A549 (cell line): ENCODE measurements around the gene GPR32. TPM values are rescaled to one million over a fixed set of nuclear protein-coding genes. Genes with fewer than 3 reads are reported as not detected.

Source experiments
- ATAC-seq, 2 experiments: fragments of 200-7000 bp in 1 of 2; fragments of >200 bp in 1 of 2; cut with Nextera tagmentation in 1 of 2; cut with Tn5 transposase in 1 of 2; 3 replicates each; pipeline versions ENCODE4 v1.8.0 to v1.9.1; 2018 to 2020; ENCODE audit warnings: mild to moderate bottlenecking in 1 of 2, moderate library complexity in 1 of 2
- CTCF ChIA-PET: fragments of 300-600 bp; sonication (Branson Sonifier 250); formaldehyde crosslinking; extraction: SDS; loops from one replicate; lab custom pipeline; 2021; ENCODE audit warnings: antibody characterized with exemption, inconsistent platforms; lab: Yijun Ruan, JAX
- POLR2A ChIA-PET: fragments of 350-600 bp; formaldehyde crosslinking; extraction: SDS; loops from one replicate; lab custom pipeline; 2021; ENCODE audit warnings: antibody characterized with exemption, inconsistent platforms; lab: Yijun Ruan, JAX
- DNase-seq, 2 experiments: peaks; one replicate each; pipeline versions ENCODE4 v3.0.0 to v3.0.0-alpha.2; 2011 to 2016; ENCODE audit warnings: low read depth in 1 of 2, low spot score in 1 of 2
- FAIRE-seq: peaks from 2 replicates; lab custom pipeline; 2011; peaks lifted over from hg19 to GRCh38; lab: Jason Lieb, UNC
- H3K27ac ChIP-seq, 2 experiments: fragments of >200 bp; sonication (Bioruptor Twin); formaldehyde crosslinking; 3 replicates each; pipeline ENCODE4 v1.5.1; 2016 to 2017
- H3K4me1 ChIP-seq: fragments of >200 bp; sonication (Bioruptor Twin); formaldehyde crosslinking; 3 replicates; pipeline ENCODE4 v1.6.1; 2016
- H3K4me2 ChIP-seq: fragments of >200 bp; sonication (Bioruptor Twin); formaldehyde crosslinking; 3 replicates; pipeline ENCODE4 v1.6.1; 2016
- H3K4me3 ChIP-seq: fragments of >200 bp; sonication (Bioruptor Twin); formaldehyde crosslinking; 3 replicates; pipeline ENCODE4 v1.5.1; 2016
- H3K9me3 ChIP-seq: fragments of >200 bp; sonication (Bioruptor Twin); formaldehyde crosslinking; 3 replicates; pipeline ENCODE4 v1.6.1; 2016
- BCL3 ChIP-seq: fragments of >200 bp; sonication (Bioruptor Twin); formaldehyde crosslinking; IDR thresholded peaks from 3 replicates; pipeline ENCODE4 v1.6.1; 2016
- BHLHE40 ChIP-seq: IDR thresholded peaks from 2 replicates; pipeline ENCODE4 v1.6.1; 2012; ENCODE audit warnings: low read depth, low read length, inconsistent platforms
- CBX8 ChIP-seq: fragments of 200-600 bp; sonication (generic); IDR thresholded peaks from 2 replicates; pipeline ENCODE4 v1.6.1; 2016
- CHD2 ChIP-seq: fragments of 150-350 bp; IDR thresholded peaks from 2 replicates; pipeline ENCODE4 v1.6.1; 2014; ENCODE audit warnings: low read length; ENCODE audit not compliant: partially characterized antibody
- EHMT2 ChIP-seq: fragments of 200-600 bp; sonication (generic); IDR thresholded peaks from 2 replicates; pipeline ENCODE4 v1.6.1; 2016; ENCODE audit warnings: antibody characterized with exemption, low read depth, mild to moderate bottlenecking, moderate library complexity
- ESRRA ChIP-seq: fragments of 150-350 bp; IDR thresholded peaks from 2 replicates; pipeline ENCODE4 v1.6.1; 2014; ENCODE audit warnings: mild to moderate bottlenecking, low read length, borderline replicate concordance
- MAX ChIP-seq: IDR thresholded peaks from 2 replicates; pipeline ENCODE4 v1.6.1; 2012
- PHF8 ChIP-seq: fragments of 200-600 bp; sonication (generic); IDR thresholded peaks from 2 replicates; pipeline ENCODE4 v1.6.1; 2016; ENCODE audit warnings: low read depth, mild to moderate bottlenecking, antibody characterized with exemption, moderate library complexity, borderline replicate concordance
- POLR2AphosphoS2 ChIP-seq: conservative IDR thresholded peaks from 2 replicates; pipeline ENCODE4 v1.6.1; 2012; ENCODE audit warnings: low read length, improper control_type of control experiment, inconsistent platforms
- RCOR1 ChIP-seq: fragments of 150-350 bp; IDR thresholded peaks from 2 replicates; pipeline ENCODE4 v1.6.1; 2014; ENCODE audit warnings: antibody characterized with exemption, low read length, low read depth
- RNF2 ChIP-seq: fragments of 200-600 bp; sonication (generic); IDR thresholded peaks from 2 replicates; pipeline ENCODE4 v1.6.1; 2016; ENCODE audit warnings: low read depth, mild to moderate bottlenecking, antibody characterized with exemption, moderate library complexity, borderline replicate concordance
- SMC3 ChIP-seq: fragments of >200 bp; sonication (Bioruptor Twin); formaldehyde crosslinking; IDR thresholded peaks from 3 replicates; pipeline ENCODE4 v1.6.1; 2018; ENCODE audit warnings: inconsistent platforms
- SREBF2 ChIP-seq: fragments of 450-650 bp; IDR thresholded peaks from 2 replicates; pipeline ENCODE4 v1.6.1; 2014; ENCODE audit warnings: mild to moderate bottlenecking, moderate library complexity
- TFCP2L1 ChIP-seq: fragments of 250-450 bp; sonication (Bioruptor Pico); IDR thresholded peaks from 2 replicates; pipeline ENCODE4 v1.5.0; 2021; ENCODE audit warnings: mild to moderate bottlenecking
- ZC3H11A ChIP-seq: fragments of 450-650 bp; IDR thresholded peaks from 2 replicates; pipeline ENCODE4 v1.6.1; 2014; ENCODE audit warnings: antibody characterized with exemption, mild to moderate bottlenecking
- WGBS: methylation state at CpG from one replicate; pipeline ENCODE4 v1.1.6; 2017; ENCODE audit errors: missing lambda C conversion rate; 5-methylcytosine and 5-hydroxymethylcytosine counted together
- polyA plus RNA-seq, 4 experiments: library from polyadenylated mRNA; depleted of rRNA in 3 of 4; stranded (reverse); fragments of >200 nt; fragmentation: RNase III in 1 of 4; extraction: RNeasy Plus Mini Kit Qiagen cat#74134 plus additional on column Dnase treatment in 1 of 4; gene quantifications; 2 replicates in 3 of 4; 3 replicates in 1 of 4; pipeline ENCODE4 v1.2.3, GENCODE V29; 2011 to 2017
- TF ChIP-seq, protein P1 (sequence below): fragments of >200 bp; sonication (Bioruptor Twin); formaldehyde crosslinking; IDR thresholded peaks from 2 replicates; pipeline ENCODE4 v1.6.1; 2016

Gene GPR32
- polyA plus RNA-seq, 2 of the 4 experiments (the other 2 are of a cell fraction), result not detected

GRCh38 chr19:50722201-50723013, 47.9 kb upstream of the GPR32 start:
- FAIRE-seq (no peak), DNase-seq (no peak), ATAC-seq (no peak)
- Histone ChIP-seq H3K4me2 (no peak overlapping the region), H3K4me1 (peaks cover 27% of the 10 kb centered on the region), H3K4me3 (no peak overlapping the region), H3K27ac (no peak overlapping the region), H3K9me3 (no peaks in the 10 kb centered on the region)
- no peak for TF ChIP-seq BCL3
- TF ChIP-seq ESRRA, result no peak
- no peak for TF ChIP-seq EHMT2
- no peak for TF ChIP-seq BHLHE40
- TF ChIP-seq POLR2AphosphoS2, result no peak
- TF ChIP-seq RCOR1, result no peak
- no peak for TF ChIP-seq CHD2
- TF ChIP-seq TFCP2L1 (CRISPR knock-in tag), result no peak
- no peak for TF ChIP-seq PHF8
- TF ChIP-seq, protein P1, sequence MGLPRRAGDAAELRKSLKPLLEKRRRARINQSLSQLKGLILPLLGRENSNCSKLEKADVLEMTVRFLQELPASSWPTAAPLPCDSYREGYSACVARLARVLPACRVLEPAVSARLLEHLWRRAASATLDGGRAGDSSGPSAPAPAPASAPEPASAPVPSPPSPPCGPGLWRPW, result no peak
- 85% methylated on average over 15 of the region's 15 CpGs for WGBS
- ChIA-PET CTCF (interaction anchor here (0.6 to 18.4 kb wide), 17 partner anchors 10 to 1861 kb away, joined by 3 to 272 read pairs (median 5); partner anchors contain the start of gene KCNC3), POLR2A (no interaction called here)

DNA sequence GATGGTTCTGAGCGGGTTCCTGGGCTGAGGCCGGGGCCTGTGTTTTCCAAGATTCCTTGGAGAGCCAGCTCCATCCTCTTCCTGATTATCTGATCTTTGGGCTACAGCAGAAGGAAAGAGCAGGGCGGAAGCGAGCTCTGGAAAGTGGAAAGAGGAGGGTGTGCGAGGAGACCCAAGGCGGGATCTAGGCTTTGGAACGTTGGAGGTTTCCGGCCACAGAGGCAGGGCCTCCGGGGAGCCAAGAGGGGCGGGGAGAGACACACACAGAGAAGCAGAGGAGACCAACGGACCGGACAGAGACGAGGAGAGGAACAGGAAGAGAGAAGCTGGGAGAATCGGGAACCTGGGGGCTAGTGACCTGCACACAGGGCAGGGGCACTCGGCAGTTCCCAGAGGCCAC, 47.2 kb upstream of the GPR32 start, which contains the start of gene CLEC11A:
CLEC11A (plus strand) TSS at position 296 of the 400 bp plus-strand sequence. CDS start 162 bp downstream, outside the sequence.
- H3K4me1 ChIP-seq, result peaks cover 25% of the 10 kb centered on the region
- TF ChIP-seq EHMT2 (no peak), ESRRA (no peak), SMC3 (no peak), ZC3H11A (no peak)
- TF ChIP-seq, all 56 proteins: peak for 0
- WGBS, result 77% methylated on average over 15 of the region's 15 CpGs
- Histone ChIP-seq H3K4me2 (peak within 1 kb of the TSS; percentile 96), H3K27ac (peak within 1 kb of the TSS; percentile 68 to 86), H3K9me3 (no peaks in the 10 kb centered on the region), H3K4me3 (peak within 1 kb of the TSS; percentile 47)
- ChIA-PET CTCF (interaction anchor here (0.7 to 18.4 kb wide), 15 partner anchors 10 to 200 kb away, joined by 3 to 272 read pairs (median 10); no protein-coding TSS in a partner anchor), POLR2A (no interaction called here)
- no peak for DNase-seq
- no peak for ATAC-seq
- no peak for FAIRE-seq

DNA sequence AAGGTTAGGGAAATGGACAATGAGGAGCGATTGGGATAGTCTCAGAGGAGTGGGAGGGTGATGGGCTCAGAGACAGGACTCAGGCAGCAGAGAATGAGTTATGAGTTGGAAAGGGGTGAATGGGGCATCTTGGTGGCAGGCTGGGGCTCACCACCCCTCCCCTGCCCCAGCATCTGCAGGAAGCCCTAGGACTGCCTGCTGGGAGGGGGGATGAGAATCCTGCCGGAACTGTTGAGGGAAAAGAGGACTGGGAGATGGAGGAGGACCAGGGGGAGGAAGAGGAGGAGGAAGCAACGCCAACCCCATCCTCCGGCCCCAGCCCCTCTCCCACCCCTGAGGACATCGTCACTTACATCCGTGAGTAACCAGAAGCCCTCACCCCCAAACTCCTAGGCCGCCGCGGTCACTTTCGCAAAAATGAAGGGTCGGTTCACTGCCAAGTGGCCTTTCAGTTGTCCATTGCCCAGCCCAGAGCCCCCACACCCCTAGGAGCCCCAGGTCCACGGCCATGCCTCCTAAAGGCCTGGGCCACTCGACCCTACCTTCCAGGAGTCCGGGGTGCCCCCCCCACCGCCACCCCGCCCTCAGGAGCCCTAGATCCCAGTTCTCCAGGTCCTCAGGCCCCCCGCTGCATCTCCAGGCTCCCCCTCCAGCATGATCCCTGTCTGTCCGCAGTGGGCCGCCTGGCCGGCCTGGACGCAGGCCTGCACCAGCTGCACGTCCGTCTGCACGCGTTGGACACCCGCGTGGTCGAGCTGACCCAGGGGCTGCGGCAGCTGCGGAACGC, 46.3 kb upstream of the GPR32 start:
- DNase-seq (no peak), FAIRE-seq (no peak)
- POLR2A ChIA-PET, result interaction anchor here (0.9 to 2.1 kb wide), 14 partner anchors 10 to 198 kb away, joined by 4 to 34 read pairs (median 8); no protein-coding TSS in a partner anchor
- WGBS, result 78% methylated on average over 12 of the region's 31 CpGs
- peak overlapping the region; percentile 68 to 86 for H3K27ac ChIP-seq
- TF ChIP-seq MAX (peak; percentile 79), SMC3 (no peak), CBX8 (no peak), SREBF2 (no peak), RNF2 (0 out of 2 replicates have a peak, but pooled peaks have one; percentile 43)
- TF ChIP-seq, all 56 proteins: peak for 2
- CTCF ChIA-PET, result interaction anchor here (0.7 to 18.4 kb wide), 63 partner anchors 11 to 380 kb away, joined by 3 to 272 read pairs (median 5); partner anchors contain the start of gene JOSD2
- Histone ChIP-seq H3K9me3 (no peaks in the 10 kb centered on the region), H3K4me3 (peak overlapping the region; percentile 47), H3K4me1 (peaks cover 19% of the 10 kb centered on the region), H3K4me2 (peak overlapping the region; percentile 96)
- no peak; a peak in 1 of 6 replicates for ATAC-seq
